OCI-LY3 (cell line): ENCODE results near the gene TEX14.
"Not testable (repeated sequence)": the region's sequence is repeated elsewhere in the genome, so short reads cannot be mapped to it uniquely, and the experiment has no call there.

Experiments
- H2AFZ ChIP-seq: fragments of 200-600, 300-600 bp; shearing (Covaris generic); 2 replicates; pipeline ENCODE4 v1.6.0; 2014; ENCODE audit warnings: antibody characterized with exemption, low read depth, low read length
- H3K27ac ChIP-seq: fragments of 200-600, 300-600 bp; sonication (generic); 2 replicates; pipeline ENCODE4 v1.5.1; 2014; ENCODE audit warnings: mild to moderate bottlenecking, low read length, moderate library complexity, mixed read lengths
- H3K27me3 ChIP-seq: fragments of 200-600, 300-600 bp; sonication (generic); 2 replicates; pipeline ENCODE4 v1.6.1; 2014; ENCODE audit warnings: low read depth, low read length, mixed read lengths
- H3K36me3 ChIP-seq: fragments of 200-600, 300-600 bp; sonication (generic); replicated peaks from 2 replicates; pipeline ENCODE3; 2014; ENCODE audit warnings: low read depth, low read length, mixed read lengths
- H3K4me1 ChIP-seq: fragments of 300-600, 200-600 bp; sonication (generic); 2 replicates; pipeline ENCODE4 v1.6.1; 2014; ENCODE audit warnings: low read length, mixed read lengths
- H3K4me2 ChIP-seq: fragments of 200-600, 300-600 bp; sonication (generic); 2 replicates; pipeline ENCODE4 v1.6.1; 2014; ENCODE audit warnings: low read length, mixed read lengths
- H3K4me3 ChIP-seq: fragments of 300-600, 200-600 bp; sonication (generic); 2 replicates; pipeline ENCODE4 v1.5.1; 2014; ENCODE audit warnings: antibody characterized with exemption, mild to moderate bottlenecking, low read length, moderate library complexity
- H3K79me2 ChIP-seq: fragments of 300-600, 200-600 bp; shearing (Covaris generic); 2 replicates; pipeline ENCODE4 v1.6.1; 2014; ENCODE audit warnings: mild to moderate bottlenecking, low read length, mixed read lengths
- H3K9ac ChIP-seq: fragments of 300-600, 200-600 bp; shearing (Covaris generic); 2 replicates; pipeline ENCODE4 v1.6.0; 2014; ENCODE audit warnings: mild to moderate bottlenecking, low read length, moderate library complexity
- H3K9me3 ChIP-seq: fragments of 200-600, 300-600 bp; shearing (Covaris generic); 2 replicates; pipeline ENCODE4 v1.6.1; 2014; ENCODE audit warnings: low read length, mixed read lengths; ENCODE audit not compliant: insufficient read depth
- H4K20me1 ChIP-seq: fragments of 200-600, 300-600 bp; sonication (generic); 2 replicates; pipeline ENCODE4 v1.6.1; 2016; ENCODE audit warnings: low read length, mixed read lengths; ENCODE audit not compliant: insufficient read depth
- EZH2phosphoT487 ChIP-seq: fragments of 200-600 bp; shearing (Covaris generic); IDR thresholded peaks from 2 replicates; pipeline ENCODE4 v1.6.1; 2018; ENCODE audit warnings: antibody characterized with exemption, mixed run types, low read depth
- TF ChIP-seq, protein P1 (sequence below): fragments of 200-600, 300-600 bp; sonication (generic); IDR thresholded peaks from 2 replicates; pipeline ENCODE4 v1.5.1; 2014; ENCODE audit warnings: antibody characterized with exemption, low read length, low read depth

The TEX14 gene

DNA sequence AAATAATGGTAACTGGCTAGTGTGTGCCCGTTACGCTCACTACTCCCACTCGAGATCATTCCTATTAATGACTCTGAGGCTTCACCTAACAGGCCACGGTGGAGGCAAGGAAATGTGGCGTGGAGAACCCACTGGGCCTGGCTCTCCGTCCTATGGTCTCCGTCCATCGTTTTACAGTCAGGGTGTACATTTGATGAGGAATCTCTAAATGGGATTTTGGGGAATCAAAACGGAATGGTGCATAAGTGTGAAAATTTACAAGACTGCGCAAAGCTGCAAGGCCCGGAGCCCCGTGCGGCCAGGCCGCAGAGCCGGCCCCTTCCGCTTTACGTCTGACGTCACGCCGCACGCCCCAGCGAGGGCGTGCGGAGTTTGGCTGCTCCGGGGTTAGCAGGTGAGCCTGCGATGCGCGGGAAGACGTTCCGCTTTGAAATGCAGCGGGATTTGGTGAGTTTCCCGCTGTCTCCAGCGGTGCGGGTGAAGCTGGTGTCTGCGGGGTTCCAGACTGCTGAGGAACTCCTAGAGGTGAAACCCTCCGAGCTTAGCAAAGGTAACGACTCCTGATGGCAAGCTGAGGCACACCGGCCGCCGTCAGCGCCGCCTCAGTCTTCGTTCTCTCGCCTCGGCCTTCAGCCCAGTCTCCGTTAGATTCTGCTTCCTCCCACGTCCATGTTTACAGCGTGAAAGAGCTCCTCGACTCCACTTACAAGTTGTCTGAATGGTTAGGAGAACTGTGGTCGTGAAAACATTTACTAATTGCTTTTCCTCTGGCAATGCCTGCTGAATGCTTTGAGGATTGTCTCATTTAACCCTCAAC, 602 bp upstream of the TEX14 start, which contains the start of gene RAD51C:
RAD51C (plus strand) TSS at position 364 of the 817 bp plus-strand sequence; CDS start at position 406, 42 bp downstream.
- H3K9ac ChIP-seq: peak within 1 kb of the TSS; percentile 87
- no peak for TF ChIP-seq EZH2phosphoT487
- H3K27me3 ChIP-seq: no peaks in the 10 kb centered on the region
- no peaks in the 10 kb centered on the region for H4K20me1 ChIP-seq
- peaks cover 19% of the 10 kb centered on the region for H3K36me3 ChIP-seq
- H3K27ac ChIP-seq: peak within 1 kb of the TSS; percentile 71
- H3K79me2 ChIP-seq: peaks cover 32% of the 10 kb centered on the region
- no peaks in the 10 kb centered on the region for H3K9me3 ChIP-seq
- peak within 1 kb of the TSS; percentile 88 for H3K4me2 ChIP-seq
- peaks cover 22% of the 10 kb centered on the region for H3K4me1 ChIP-seq
- peak within 1 kb of the TSS; percentile 96 for H2AFZ ChIP-seq
- H3K4me3 ChIP-seq: peak within 1 kb of the TSS; percentile 92

DNA sequence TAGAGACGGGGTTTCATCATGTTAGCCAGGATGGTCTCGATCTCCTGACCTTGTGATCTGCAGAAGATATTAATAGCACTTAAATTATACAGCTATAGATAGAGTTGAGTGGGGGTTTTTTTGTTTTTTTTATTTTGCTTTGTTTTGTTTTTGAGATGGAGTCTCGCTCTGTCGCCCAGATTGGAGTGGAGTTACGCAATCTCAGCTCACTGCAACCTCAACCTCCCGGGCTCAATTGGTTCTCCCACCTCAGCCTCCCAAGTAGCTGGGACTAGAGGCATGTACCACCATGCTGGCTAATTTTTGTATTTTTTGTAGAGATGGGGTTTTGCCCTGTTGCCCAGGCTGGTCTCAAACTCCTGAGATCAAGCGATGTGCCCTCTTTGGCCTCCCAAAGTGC, 1.8 kb downstream of the TEX14 start:
- not testable (repeated sequence) for H2AFZ ChIP-seq, H3K9me3 ChIP-seq, H3K27me3 ChIP-seq, H3K4me3 ChIP-seq, H3K27ac ChIP-seq, H3K9ac ChIP-seq, H4K20me1 ChIP-seq, H3K4me2 ChIP-seq, H3K36me3 ChIP-seq
- Histone ChIP-seq H3K4me1 (peaks cover 17% of the 10 kb centered on the region), H3K79me2 (peaks cover 26% of the 10 kb centered on the region)

DNA sequence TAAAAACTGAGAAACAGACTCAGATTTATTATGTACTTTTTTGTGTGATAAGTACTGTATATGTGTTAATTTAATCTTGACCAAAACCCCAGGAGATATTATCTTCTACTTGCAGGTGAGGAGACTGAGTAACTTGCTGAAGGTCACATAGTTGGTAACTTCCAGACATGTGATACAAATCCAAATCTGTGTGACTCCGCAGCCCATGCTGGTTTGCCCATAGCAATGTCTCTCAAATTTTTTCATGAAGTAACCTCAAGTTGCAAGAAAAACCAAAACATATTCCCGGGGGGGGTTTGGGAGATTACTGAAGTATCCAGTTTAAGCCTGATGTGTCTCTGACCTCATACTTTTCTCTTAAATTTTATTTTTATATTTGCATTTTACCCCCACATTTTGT, 3.3 kb downstream of the TEX14 start:
- Histone ChIP-seq H3K79me2 (peaks cover 11% of the 10 kb centered on the region), H4K20me1 (no peaks in the 10 kb centered on the region), H3K36me3 (no peaks in the 10 kb centered on the region), H3K27ac (no peak overlapping the region), H3K9ac (no peak overlapping the region), H3K4me1 (peaks cover 10% of the 10 kb centered on the region), H3K4me3 (no peak overlapping the region), H2AFZ (no peak overlapping the region), H3K9me3 (no peaks in the 10 kb centered on the region), H3K27me3 (no peaks in the 10 kb centered on the region), H3K4me2 (no peak overlapping the region)
- TF ChIP-seq EZH2phosphoT487: no peak
- TF ChIP-seq, protein P1, sequence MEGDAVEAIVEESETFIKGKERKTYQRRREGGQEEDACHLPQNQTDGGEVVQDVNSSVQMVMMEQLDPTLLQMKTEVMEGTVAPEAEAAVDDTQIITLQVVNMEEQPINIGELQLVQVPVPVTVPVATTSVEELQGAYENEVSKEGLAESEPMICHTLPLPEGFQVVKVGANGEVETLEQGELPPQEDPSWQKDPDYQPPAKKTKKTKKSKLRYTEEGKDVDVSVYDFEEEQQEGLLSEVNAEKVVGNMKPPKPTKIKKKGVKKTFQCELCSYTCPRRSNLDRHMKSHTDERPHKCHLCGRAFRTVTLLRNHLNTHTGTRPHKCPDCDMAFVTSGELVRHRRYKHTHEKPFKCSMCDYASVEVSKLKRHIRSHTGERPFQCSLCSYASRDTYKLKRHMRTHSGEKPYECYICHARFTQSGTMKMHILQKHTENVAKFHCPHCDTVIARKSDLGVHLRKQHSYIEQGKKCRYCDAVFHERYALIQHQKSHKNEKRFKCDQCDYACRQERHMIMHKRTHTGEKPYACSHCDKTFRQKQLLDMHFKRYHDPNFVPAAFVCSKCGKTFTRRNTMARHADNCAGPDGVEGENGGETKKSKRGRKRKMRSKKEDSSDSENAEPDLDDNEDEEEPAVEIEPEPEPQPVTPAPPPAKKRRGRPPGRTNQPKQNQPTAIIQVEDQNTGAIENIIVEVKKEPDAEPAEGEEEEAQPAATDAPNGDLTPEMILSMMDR: no peak

DNA sequence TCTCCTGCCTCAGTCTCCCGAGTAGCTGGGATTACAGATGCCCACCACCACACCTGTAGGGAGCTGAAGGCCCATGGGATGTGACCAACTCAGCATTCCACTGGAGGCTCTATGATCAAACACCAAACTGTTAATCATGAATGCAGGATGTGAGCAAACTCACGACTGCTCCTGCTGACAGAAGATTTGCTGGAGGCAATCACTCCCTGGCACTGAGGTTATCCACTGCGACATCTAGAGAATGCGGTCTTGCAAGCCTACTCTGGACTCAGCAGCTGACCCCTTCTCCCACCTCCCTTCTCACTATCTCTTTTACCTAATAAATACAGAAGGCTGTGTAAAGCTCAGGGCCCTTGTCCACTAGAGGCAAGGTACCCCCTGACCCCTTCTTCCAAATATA, 4.9 kb downstream of the TEX14 start:
- no peaks in the 10 kb centered on the region for H3K36me3 ChIP-seq
- H3K4me1 ChIP-seq: peaks cover 3% of the 10 kb centered on the region
- no peak overlapping the region for H3K27ac ChIP-seq
- H3K4me2 ChIP-seq: no peak overlapping the region
- no peak overlapping the region for H3K9ac ChIP-seq
- no peak overlapping the region for H3K4me3 ChIP-seq
- H4K20me1 ChIP-seq: no peaks in the 10 kb centered on the region
- no peak overlapping the region for H2AFZ ChIP-seq
- H3K27me3 ChIP-seq: no peaks in the 10 kb centered on the region
- no peaks in the 10 kb centered on the region for H3K9me3 ChIP-seq
- no peak for TF ChIP-seq EZH2phosphoT487
- TF ChIP-seq, protein P1: no peak
- H3K79me2 ChIP-seq: no peaks in the 10 kb centered on the region

DNA sequence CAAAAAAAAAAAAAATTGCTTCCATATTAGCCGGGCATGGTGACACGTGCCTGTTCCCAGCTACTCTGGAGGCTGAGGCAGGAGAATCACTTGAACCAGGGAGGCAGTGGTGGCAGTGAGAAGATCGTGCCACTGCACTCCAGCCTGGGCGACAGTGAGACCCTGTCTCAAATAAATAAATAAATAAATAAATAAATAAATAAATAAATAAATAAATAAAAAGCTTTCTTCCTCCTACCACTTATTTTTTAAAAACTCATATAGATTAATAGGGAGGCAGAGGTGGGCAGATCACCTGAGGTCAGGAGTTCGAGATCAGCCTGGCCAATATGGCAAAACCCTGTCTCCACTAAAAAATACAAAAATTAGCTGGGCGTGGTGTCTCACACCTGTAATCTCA, 7.4 kb downstream of the TEX14 start:
- H3K4me2 ChIP-seq, H3K79me2 ChIP-seq, H3K27me3 ChIP-seq, H2AFZ ChIP-seq, H3K9me3 ChIP-seq, H3K27ac ChIP-seq, H3K4me3 ChIP-seq, H3K36me3 ChIP-seq, H4K20me1 ChIP-seq, H3K9ac ChIP-seq: not testable (repeated sequence)
- peaks cover 16% of the 10 kb centered on the region for H3K4me1 ChIP-seq
